ENCODE results near the gene CCND3.

- TF ChIP-seq CTCF (IDR thresholded peaks at IDR 0.05) (no peak), POLR2AphosphoS5 (IDR thresholded peaks at IDR 0.05) (no peak), POLR2A (IDR thresholded peaks at IDR 0.05) (no peak)
These were observed 2.3 kb downstream of the CCND3 start for GRCh38 chr6:41939176-41939847.

Measured in prostate gland (tissue), 2 donors.